ENCODE data around the gene MAP2K1. TPM values are rescaled to one million over a fixed set of nuclear protein-coding genes. Genes with fewer than 3 reads are reported as not detected.
A peak's percentile ranks its signal among the peaks of the same experiment; 100 is the strongest.

The MAP2K1 gene
- total and polyA plus RNA-seq, 9 of the 15 experiments (the other 6 are each of a cell fraction or from before 2014, with no cell fraction given), result 7.5 to 58.3 (median 30.0) TPM

GRCh38 chr15:66387163-66388042 lies 691 bp downstream of the MAP2K1 start (continued):
- TF ChIP-seq NCOA1 (IDR thresholded peaks at IDR 0.05; ENCODE audit: low read depth), result no peak
- TF ChIP-seq, protein P1, sequence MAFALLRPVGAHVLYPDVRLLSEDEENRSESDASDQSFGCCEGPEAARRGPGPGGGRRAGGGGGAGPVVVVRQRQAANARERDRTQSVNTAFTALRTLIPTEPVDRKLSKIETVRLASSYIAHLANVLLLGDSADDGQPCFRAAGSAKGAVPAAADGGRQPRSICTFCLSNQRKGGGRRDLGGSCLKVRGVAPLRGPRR (CRISPR knock-in tag; IDR thresholded peaks at IDR 0.05), result no peak

DNA sequence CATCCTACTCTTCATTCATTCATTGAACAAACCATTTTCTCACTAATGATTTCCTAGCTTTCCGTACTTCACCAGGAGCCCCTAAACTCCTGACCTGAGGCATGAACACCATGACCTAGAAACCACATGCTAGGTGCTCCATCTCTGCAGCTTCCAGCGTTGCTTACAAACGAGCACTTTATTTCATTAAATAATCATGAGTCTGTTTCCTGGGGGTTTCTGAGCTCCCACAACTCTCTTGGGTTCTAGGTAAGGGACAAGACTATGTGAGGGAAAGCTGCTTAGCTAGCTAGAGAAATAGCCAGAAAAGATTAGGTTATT lies 1.3 kb downstream of the MAP2K1 start:
- H3K9ac ChIP-seq (ENCODE audit: insufficient read depth in 1 of 2, low read depth in 2 of 2, low read length in 2 of 2), result peak overlapping the region; percentile 78 to 96
- H3K9me3 ChIP-seq (replicated peaks; ENCODE audit: control insufficient read depth, insufficient read depth, low read depth, low read length), result no peaks in the 10 kb centered on the region
- peak overlapping the region; percentile 77 for H2AFZ ChIP-seq (ENCODE audit: low read depth, low read length)
- peak overlapping the region; percentile 99 for H3K4me2 ChIP-seq (ENCODE audit: insufficient read depth, low read length)
- no peaks in the 10 kb centered on the region for H3K27me3 ChIP-seq (ENCODE audit: control insufficient read depth in 2 of 2, insufficient read depth in 2 of 2, low read length in 2 of 2)
- FAIRE-seq (peak; percentile 40), ATAC-seq (no peak), DNase-seq (ENCODE audit: extremely low read depth in 1 of 4, low spot score in 3 of 4) (no peak)
- peak overlapping the region; percentile 86 for H3K4me3 ChIP-seq
- whole genome bisulfite sequencing (ENCODE audit: insufficient coverage, low coverage, missing lambda C conversion rate), result 0% methylated on average over 3 of the region's 3 CpGs
- in situ Hi-C loops (cut with MboI), result loop anchor here (5.0 kb wide), 1 partner anchor 94 kb away; no protein-coding TSS in a partner anchor
- peaks cover 18 to 22% of the 10 kb centered on the region in 2 experiments; a peak in 3 of 5 replicates for H3K4me1 ChIP-seq (replicated peaks in 1 of 2; ENCODE audit: control insufficient read depth in 2 of 2, insufficient read depth in 2 of 2, low read length in 2 of 2)
- peaks cover 74% of the 10 kb centered on the region for H3K79me2 ChIP-seq (ENCODE audit: control insufficient read depth, insufficient read depth, low read length)
- H3K27ac ChIP-seq (ENCODE audit: extremely low read depth, low read depth, low read length), result peak overlapping the region; percentile 75
- ChIA-PET POLR2A (interaction anchor here (0.6 to 1.4 kb wide), 6 partner anchors 8 to 110 kb away, joined by 3 to 11 read pairs (median 3); partner anchors contain the start of gene SNAPC5), CTCF (ENCODE audit: low intra/inter-chr PET ratio) (interaction anchor here (1.5 kb wide), 1 partner anchor 109 kb away, joined by 4 read pairs; the partner anchor contains the start of gene SNAPC5)
- no peaks in the 10 kb centered on the region for H3K9me1 ChIP-seq (ENCODE audit: control insufficient read depth, insufficient read depth, low read length)
- H3K36me3 ChIP-seq (ENCODE audit: control insufficient read depth, insufficient read depth, low read length), result peaks cover 28% of the 10 kb centered on the region; the same call in 2 of the 3 replicates
- BruUV-seq (replicated peaks), result no TSS peak
- intact Hi-C loops (cut with micrococcal nuclease), result no loop called here
- peaks cover 13% of the 10 kb centered on the region for H4K20me1 ChIP-seq (replicated peaks; ENCODE audit: control insufficient read depth, insufficient read depth, low read length)
- TF ChIP-seq L3MBTL2 (IDR thresholded peaks at IDR 0.05), result peak; percentile 67
- no peak for TF ChIP-seq MCM5 (IDR thresholded peaks at IDR 0.05; ENCODE audit: low read depth)
- TF ChIP-seq MEF2A (IDR thresholded peaks at IDR 0.05; ENCODE audit: control insufficient read depth, low read depth, low read length), result no peak
- TF ChIP-seq, protein P2, sequence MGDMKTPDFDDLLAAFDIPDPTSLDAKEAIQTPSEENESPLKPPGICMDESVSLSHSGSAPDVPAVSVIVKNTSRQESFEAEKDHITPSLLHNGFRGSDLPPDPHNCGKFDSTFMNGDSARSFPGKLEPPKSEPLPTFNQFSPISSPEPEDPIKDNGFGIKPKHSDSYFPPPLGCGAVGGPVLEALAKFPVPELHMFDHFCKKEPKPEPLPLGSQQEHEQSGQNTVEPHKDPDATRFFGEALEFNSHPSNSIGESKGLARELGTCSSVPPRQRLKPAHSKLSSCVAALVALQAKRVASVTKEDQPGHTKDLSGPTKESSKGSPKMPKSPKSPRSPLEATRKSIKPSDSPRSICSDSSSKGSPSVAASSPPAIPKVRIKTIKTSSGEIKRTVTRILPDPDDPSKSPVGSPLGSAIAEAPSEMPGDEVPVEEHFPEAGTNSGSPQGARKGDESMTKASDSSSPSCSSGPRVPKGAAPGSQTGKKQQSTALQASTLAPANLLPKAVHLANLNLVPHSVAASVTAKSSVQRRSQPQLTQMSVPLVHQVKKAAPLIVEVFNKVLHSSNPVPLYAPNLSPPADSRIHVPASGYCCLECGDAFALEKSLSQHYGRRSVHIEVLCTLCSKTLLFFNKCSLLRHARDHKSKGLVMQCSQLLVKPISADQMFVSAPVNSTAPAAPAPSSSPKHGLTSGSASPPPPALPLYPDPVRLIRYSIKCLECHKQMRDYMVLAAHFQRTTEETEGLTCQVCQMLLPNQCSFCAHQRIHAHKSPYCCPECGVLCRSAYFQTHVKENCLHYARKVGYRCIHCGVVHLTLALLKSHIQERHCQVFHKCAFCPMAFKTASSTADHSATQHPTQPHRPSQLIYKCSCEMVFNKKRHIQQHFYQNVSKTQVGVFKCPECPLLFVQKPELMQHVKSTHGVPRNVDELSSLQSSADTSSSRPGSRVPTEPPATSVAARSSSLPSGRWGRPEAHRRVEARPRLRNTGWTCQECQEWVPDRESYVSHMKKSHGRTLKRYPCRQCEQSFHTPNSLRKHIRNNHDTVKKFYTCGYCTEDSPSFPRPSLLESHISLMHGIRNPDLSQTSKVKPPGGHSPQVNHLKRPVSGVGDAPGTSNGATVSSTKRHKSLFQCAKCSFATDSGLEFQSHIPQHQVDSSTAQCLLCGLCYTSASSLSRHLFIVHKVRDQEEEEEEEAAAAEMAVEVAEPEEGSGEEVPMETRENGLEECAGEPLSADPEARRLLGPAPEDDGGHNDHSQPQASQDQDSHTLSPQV (IDR thresholded peaks at IDR 0.05), result no peak
- TF ChIP-seq STAG1 (CRISPR knock-in tag; IDR thresholded peaks at IDR 0.05; ENCODE audit: borderline replicate concordance), result no peak
- no peak for TF ChIP-seq JUNB (CRISPR knock-in tag; conservative IDR thresholded peaks at IDR 0.05)
- TF ChIP-seq ZBTB17 (CRISPR knock-in tag; IDR thresholded peaks at IDR 0.05), result no peak
- TF ChIP-seq MYNN (IDR thresholded peaks at IDR 0.05), result no peak
- no peak for TF ChIP-seq MYNN (CRISPR knock-in tag; IDR thresholded peaks at IDR 0.05)
- TF ChIP-seq, protein P3, sequence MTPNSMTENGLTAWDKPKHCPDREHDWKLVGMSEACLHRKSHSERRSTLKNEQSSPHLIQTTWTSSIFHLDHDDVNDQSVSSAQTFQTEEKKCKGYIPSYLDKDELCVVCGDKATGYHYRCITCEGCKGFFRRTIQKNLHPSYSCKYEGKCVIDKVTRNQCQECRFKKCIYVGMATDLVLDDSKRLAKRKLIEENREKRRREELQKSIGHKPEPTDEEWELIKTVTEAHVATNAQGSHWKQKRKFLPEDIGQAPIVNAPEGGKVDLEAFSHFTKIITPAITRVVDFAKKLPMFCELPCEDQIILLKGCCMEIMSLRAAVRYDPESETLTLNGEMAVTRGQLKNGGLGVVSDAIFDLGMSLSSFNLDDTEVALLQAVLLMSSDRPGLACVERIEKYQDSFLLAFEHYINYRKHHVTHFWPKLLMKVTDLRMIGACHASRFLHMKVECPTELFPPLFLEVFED (CRISPR knock-in tag; conservative IDR thresholded peaks at IDR 0.05), result no peak
- TF ChIP-seq SAP30 (IDR thresholded peaks at IDR 0.05; ENCODE audit: borderline replicate concordance, insufficient read depth, low read depth, low read length, poor library complexity, severe bottlenecking), result peak; percentile 13
